Smooth muscle cell (in vitro differentiated cells): ENCODE results near the gene CNIH2. TPM values are rescaled to one million over a fixed set of nuclear protein-coding genes. Genes with fewer than 3 reads are reported as not detected.

ENCODE experiments used
- DNase-seq: peaks from one replicate; lab custom pipeline; 2025; ENCODE audit not compliant: unreplicated experiment; lab: John Stamatoyannopoulos, UW
- H2AFZ ChIP-seq: fragments of 200-600 bp; sonication (generic); 2 replicates; pipeline ENCODE4 v1.6.0; 2016; ENCODE audit warnings: antibody characterized with exemption, low read depth, mild to moderate bottlenecking
- H3F3A ChIP-seq: fragments of 200-600 bp; sonication (generic); 2 replicates; pipeline ENCODE4 v1.6.0; 2017; ENCODE audit warnings: antibody characterized with exemption, low read depth
- H3K27ac ChIP-seq: fragments of 200-600 bp; sonication (generic); 2 replicates; pipeline ENCODE4 v1.5.1; 2016; ENCODE audit warnings: low read depth, mild to moderate bottlenecking
- H3K27me3 ChIP-seq: fragments of 200-600 bp; sonication (generic); 2 replicates; pipeline ENCODE4 v1.6.1; 2016; ENCODE audit warnings: low read depth, mild to moderate bottlenecking
- H3K36me3 ChIP-seq: fragments of 200-600 bp; sonication (generic); 2 replicates; pipeline ENCODE4 v1.5.1; 2016; ENCODE audit warnings: low read depth
- H3K4me1 ChIP-seq: fragments of 200-600 bp; sonication (generic); 2 replicates; pipeline ENCODE4 v1.5.1; 2016; ENCODE audit warnings: low read depth
- H3K4me2 ChIP-seq: fragments of 200-600 bp; sonication (generic); 2 replicates; pipeline ENCODE4 v1.6.0; 2016; ENCODE audit warnings: mild to moderate bottlenecking
- H3K4me3 ChIP-seq: fragments of 200-600 bp; sonication (generic); 2 replicates; pipeline ENCODE4 v1.5.1; 2016; ENCODE audit warnings: mild to moderate bottlenecking
- H3K79me2 ChIP-seq: fragments of 200-600 bp; sonication (generic); 2 replicates; pipeline ENCODE4 v1.6.0; 2016; ENCODE audit warnings: low read depth, mild to moderate bottlenecking
- H3K9ac ChIP-seq: fragments of 200-600 bp; sonication (generic); 2 replicates; pipeline ENCODE4 v1.6.0; 2016; ENCODE audit warnings: low read depth
- H3K9me3 ChIP-seq: fragments of 200-600 bp; sonication (generic); replicated peaks from 2 replicates; pipeline ENCODE4 v1.5.1; 2016; ENCODE audit warnings: low read depth
- H4K20me1 ChIP-seq: fragments of 200-600 bp; sonication (generic); 2 replicates; pipeline ENCODE4 v1.6.0; 2016; ENCODE audit warnings: low read depth
- CTCF ChIP-seq: fragments of 200-600 bp; sonication (generic); IDR thresholded peaks from 2 replicates; pipeline ENCODE4 v1.5.1; 2017; ENCODE audit warnings: borderline replicate concordance, mild to moderate bottlenecking, antibody characterized with exemption; ENCODE audit not compliant: insufficient read depth, poor library complexity, severe bottlenecking
- WGBS: methylation state at CpG from one replicate; pipeline ENCODE4 v1.1.7; 2016; ENCODE audit warnings: low lambda C conversion rate; 5-methylcytosine and 5-hydroxymethylcytosine counted together
- polyA plus RNA-seq: library from polyadenylated mRNA; unstranded; fragments of >200 nt; fragmentation: Nextera tagmentation; extraction: Ambion mirVana; gene quantifications from 2 replicates; pipeline ENCODE4 v1.2.1, GENCODE V29; 2016
- total RNA-seq: library from RNA; depleted of rRNA; stranded (reverse); fragments of >200 nt; gene quantifications from 2 replicates; pipeline ENCODE4 v1.2.3, GENCODE V29; 2014

CNIH2 gene
- total and polyA plus RNA-seq, 2 experiments from 2014 or later: 12.2 to 17.0 TPM

DNA sequence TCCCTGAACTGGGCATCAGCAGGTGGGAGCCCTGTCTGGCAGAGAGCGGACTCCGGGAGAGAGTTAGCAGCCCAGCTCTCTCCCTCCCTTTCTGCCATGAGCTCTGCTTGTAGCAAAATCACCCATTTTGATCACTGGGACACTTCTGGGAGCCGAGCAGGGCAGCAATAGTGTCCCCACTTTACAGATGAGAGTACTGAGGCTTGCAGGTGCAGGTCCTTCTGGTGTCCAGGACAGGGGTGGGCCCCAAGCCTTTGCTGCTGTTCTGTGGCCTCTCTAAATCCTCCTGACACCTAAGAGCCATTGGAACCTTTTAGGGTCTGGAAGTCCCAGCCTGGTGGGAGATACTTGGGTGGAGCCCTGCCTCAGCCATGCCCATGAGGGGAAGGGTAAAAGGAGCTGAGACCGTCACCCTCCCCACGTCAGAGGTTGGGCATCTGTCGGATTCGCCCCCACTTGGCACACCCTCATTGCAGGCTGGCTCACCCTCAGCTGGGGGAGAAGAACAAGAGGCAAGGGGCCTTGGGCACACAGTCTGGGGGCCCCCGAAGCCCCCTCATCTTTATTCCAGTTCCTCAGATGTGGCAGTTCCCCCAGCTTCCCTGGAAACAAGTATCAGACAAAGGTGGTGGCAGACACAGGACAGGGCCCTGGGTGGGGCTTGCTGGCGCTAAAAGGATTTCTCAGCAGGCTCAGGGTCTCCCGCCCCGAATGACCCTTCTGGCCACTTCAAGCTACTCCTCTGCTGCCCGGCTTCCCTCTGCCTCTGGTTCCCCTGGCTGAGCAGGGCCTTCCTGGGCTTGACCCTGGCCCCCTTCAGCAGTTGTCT, 53.8 kb downstream of the CNIH2 start:
- Histone ChIP-seq H4K20me1 (no peaks in the 10 kb centered on the region), H3K79me2 (peaks cover 9% of the 10 kb centered on the region), H3K27ac (no peak overlapping the region), H3K9ac (no peak overlapping the region), H3F3A (peaks cover 3% of the 10 kb centered on the region), H3K4me3 (no peak overlapping the region), H3K36me3 (no peaks in the 10 kb centered on the region), H3K4me1 (peaks cover 25% of the 10 kb centered on the region), H3K9me3 (no peaks in the 10 kb centered on the region), H3K4me2 (no peak overlapping the region), H2AFZ (no peak overlapping the region), H3K27me3 (no peaks in the 10 kb centered on the region)
- 98% methylated on average over 12 of the region's 12 CpGs for WGBS
- no peak for DNase-seq
- no peak for TF ChIP-seq CTCF

DNA sequence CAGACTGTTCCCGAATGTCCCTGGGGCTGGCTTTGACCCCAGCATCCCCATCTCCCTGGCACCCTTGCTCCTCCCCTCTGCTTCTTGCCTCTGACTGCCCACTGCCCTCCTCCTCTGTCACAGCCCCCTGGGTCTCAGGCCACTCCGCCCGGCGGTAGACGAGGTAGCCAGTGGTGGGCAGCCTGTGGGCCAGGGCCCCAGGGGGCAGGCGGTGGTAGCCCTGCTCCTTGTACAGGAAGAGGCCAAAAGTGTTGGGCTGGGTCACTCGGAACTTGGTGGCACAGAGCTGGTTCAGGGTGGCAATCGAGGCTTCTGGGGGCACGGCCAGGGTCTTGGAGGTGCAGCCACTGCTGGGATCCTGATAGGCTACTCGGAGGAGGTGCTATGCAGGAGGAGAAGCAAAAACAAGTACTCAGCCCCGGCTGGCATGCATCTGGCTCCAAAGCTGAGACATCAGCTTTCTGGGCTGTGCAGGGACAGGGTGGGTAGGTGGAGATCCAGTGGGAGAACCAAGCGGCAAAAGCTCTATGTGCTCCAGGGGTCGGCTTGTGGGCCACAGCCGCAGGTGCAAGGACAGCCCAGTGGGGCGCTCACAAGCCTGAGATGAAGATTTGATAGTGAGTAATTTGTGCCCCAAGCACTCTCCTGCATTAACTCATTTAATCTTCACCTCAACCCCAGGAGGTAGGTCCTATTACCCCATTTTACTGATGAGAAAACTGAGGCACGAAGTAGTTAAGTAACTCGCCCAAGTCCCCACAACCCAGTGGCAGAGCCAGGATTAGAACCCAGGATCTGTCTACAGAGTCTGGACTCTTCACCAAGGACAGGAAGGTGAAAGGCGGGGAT, 54.6 kb downstream of the CNIH2 start:
- TF ChIP-seq CTCF: no peak
- Histone ChIP-seq H3K36me3 (no peaks in the 10 kb centered on the region), H3K4me2 (no peak overlapping the region), H3K4me3 (no peak overlapping the region), H4K20me1 (peaks cover 4% of the 10 kb centered on the region), H3K27me3 (no peaks in the 10 kb centered on the region), H2AFZ (no peak overlapping the region), H3K27ac (no peak overlapping the region), H3K79me2 (peaks cover 9% of the 10 kb centered on the region), H3K9me3 (no peaks in the 10 kb centered on the region), H3K9ac (no peak overlapping the region), H3F3A (peaks cover 7% of the 10 kb centered on the region), H3K4me1 (peaks cover 17% of the 10 kb centered on the region)
- WGBS: 90% methylated on average over 18 of the region's 18 CpGs
- no peak for DNase-seq

DNA sequence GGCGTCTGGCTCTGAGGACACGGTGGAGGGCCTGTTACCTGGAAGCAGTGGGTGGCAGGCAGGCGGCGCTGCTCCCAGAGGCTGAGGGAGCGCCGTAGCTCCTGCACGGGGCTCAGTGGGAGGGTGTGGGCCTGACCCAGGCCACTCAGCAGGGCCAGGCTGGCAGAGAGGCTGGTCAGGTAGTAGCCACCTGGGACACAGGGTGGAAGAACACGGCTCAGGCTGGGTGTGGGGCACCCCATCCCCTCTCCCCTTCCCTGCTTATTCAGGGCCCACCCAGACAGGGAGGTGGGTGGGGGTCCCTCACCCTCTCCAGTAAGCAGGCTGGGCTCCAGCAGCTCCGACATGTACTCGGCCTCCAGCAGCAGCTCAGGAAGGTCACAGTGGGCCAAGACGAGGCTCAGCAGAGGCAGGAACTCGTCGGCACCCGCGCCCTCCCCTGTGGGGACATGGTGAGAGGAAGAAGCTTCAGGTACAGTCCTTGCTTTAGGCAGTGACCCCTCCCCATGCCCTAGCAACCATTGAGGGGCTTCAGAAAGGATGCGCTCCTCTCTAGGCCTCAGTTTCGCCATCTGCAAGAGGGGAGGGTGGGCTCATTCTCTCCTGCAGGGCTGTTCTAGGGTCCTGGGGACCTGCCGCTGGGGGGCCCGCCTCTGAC, 55.4 kb downstream of the CNIH2 start:
- Histone ChIP-seq H3K4me3 (no peak overlapping the region), H3F3A (peaks cover 12% of the 10 kb centered on the region), H3K36me3 (no peaks in the 10 kb centered on the region), H3K27me3 (no peaks in the 10 kb centered on the region), H3K27ac (no peak overlapping the region), H3K9ac (no peak overlapping the region), H3K4me2 (no peak overlapping the region), H3K79me2 (peaks cover 9% of the 10 kb centered on the region), H3K9me3 (no peaks in the 10 kb centered on the region), H3K4me1 (peaks cover 16% of the 10 kb centered on the region), H2AFZ (no peak overlapping the region), H4K20me1 (peaks cover 4% of the 10 kb centered on the region)
- no peak for DNase-seq
- WGBS: 98% methylated on average over 19 of the region's 19 CpGs
- TF ChIP-seq CTCF: no peak

Other genes starting within 250 kb of the CNIH2 start
- gene GAL3ST3, start 229.0 kb upstream of the CNIH2 start, total RNA-seq: 0.27 TPM in 1 of 2 replicates, not detected in the other
- gene GAL3ST3, start 229.0 kb upstream of the CNIH2 start, polyA plus RNA-seq: 0.23 TPM in 1 of 2 replicates, not detected in the other
- 104 and 125 TPM in 2 replicates for gene SF3B2, start 225.8 kb upstream of the CNIH2 start, total RNA-seq
- 182 and 203 TPM in 2 replicates for gene SF3B2, start 225.8 kb upstream of the CNIH2 start, polyA plus RNA-seq
- 48.0 and 87.6 TPM in 2 replicates for gene PACS1, start 207.9 kb upstream of the CNIH2 start, total RNA-seq
- 139 and 140 TPM in 2 replicates for gene PACS1, start 207.9 kb upstream of the CNIH2 start, polyA plus RNA-seq
- gene KLC2, start 20.5 kb upstream of the CNIH2 start, total RNA-seq: 8.9 and 11.5 TPM in 2 replicates
- 29.3 and 38.6 TPM in 2 replicates for gene KLC2, start 20.5 kb upstream of the CNIH2 start, polyA plus RNA-seq
- 53.3 and 57.7 TPM in 2 replicates for gene RAB1B, start 9.5 kb upstream of the CNIH2 start, total RNA-seq
- 20.9 and 23.3 TPM in 2 replicates for gene RAB1B, start 9.5 kb upstream of the CNIH2 start, polyA plus RNA-seq
- 110 and 195 TPM in 2 replicates for gene YIF1A, start 11.0 kb downstream of the CNIH2 start, total RNA-seq
- 320 and 365 TPM in 2 replicates for gene YIF1A, start 11.0 kb downstream of the CNIH2 start, polyA plus RNA-seq
- 0.18 TPM in 1 of 2 replicates, not detected in the other for gene TMEM151A, start 13.7 kb downstream of the CNIH2 start, total RNA-seq
- gene TMEM151A, start 13.7 kb downstream of the CNIH2 start, polyA plus RNA-seq: 0.13 and 0.64 TPM in 2 replicates
- gene CD248, start 38.9 kb downstream of the CNIH2 start, total RNA-seq: 29.0 and 35.5 TPM in 2 replicates
- 196 and 287 TPM in 2 replicates for gene CD248, start 38.9 kb downstream of the CNIH2 start, polyA plus RNA-seq
- 7.5 and 18.0 TPM in 2 replicates for gene RIN1, start 58.3 kb downstream of the CNIH2 start, total RNA-seq
- gene RIN1, start 58.3 kb downstream of the CNIH2 start, polyA plus RNA-seq: 15.3 and 18.3 TPM in 2 replicates
- gene BRMS1, start 66.9 kb downstream of the CNIH2 start, total RNA-seq: 22.7 and 23.8 TPM in 2 replicates
- 44.2 and 56.7 TPM in 2 replicates for gene BRMS1, start 66.9 kb downstream of the CNIH2 start, polyA plus RNA-seq
- gene B4GAT1, start 69.5 kb downstream of the CNIH2 start, total RNA-seq: 26.5 and 27.1 TPM in 2 replicates
- 29.4 and 35.1 TPM in 2 replicates for gene B4GAT1, start 69.5 kb downstream of the CNIH2 start, polyA plus RNA-seq
- gene SLC29A2, start 93.6 kb downstream of the CNIH2 start, total RNA-seq: 3.5 TPM in 2 replicates
- gene SLC29A2, start 93.6 kb downstream of the CNIH2 start, polyA plus RNA-seq: 8.5 and 8.8 TPM in 2 replicates
- gene NPAS4, start 142.9 kb downstream of the CNIH2 start, total RNA-seq: 0.58 and 0.85 TPM in 2 replicates
- 0.84 and 1.1 TPM in 2 replicates for gene NPAS4, start 142.9 kb downstream of the CNIH2 start, polyA plus RNA-seq
- gene MRPL11, start 160.7 kb downstream of the CNIH2 start, total RNA-seq: 36.1 and 38.7 TPM in 2 replicates
- gene MRPL11, start 160.7 kb downstream of the CNIH2 start, polyA plus RNA-seq: 54.5 and 68.4 TPM in 2 replicates
- 2.1 and 3.8 TPM in 2 replicates for gene PELI3, start 188.7 kb downstream of the CNIH2 start, total RNA-seq
- gene PELI3, start 188.7 kb downstream of the CNIH2 start, polyA plus RNA-seq: 9.4 and 10.6 TPM in 2 replicates
- gene DPP3, start 202.3 kb downstream of the CNIH2 start, total RNA-seq: 34.6 and 59.2 TPM in 2 replicates
- gene DPP3, start 202.3 kb downstream of the CNIH2 start, polyA plus RNA-seq: 38.0 and 40.1 TPM in 2 replicates
- gene BBS1, start 232.5 kb downstream of the CNIH2 start, total RNA-seq: 25.9 and 30.1 TPM in 2 replicates
- gene BBS1, start 232.5 kb downstream of the CNIH2 start, polyA plus RNA-seq: 13.0 and 15.6 TPM in 2 replicates